Liver (tissue), 9 donors: ENCODE results near the gene NACAD. TPM values are rescaled to one million over a fixed set of nuclear protein-coding genes. Genes with fewer than 3 reads are reported as not detected.

Experiments used
- DNase-seq: peaks from one replicate; pipeline ENCODE4 v3.0.0-alpha.2; 2017; ENCODE audit warnings: low spot score
- H3K27ac ChIP-seq, 2 donors: one replicate each; pipeline ENCODE4 v1.7.0; 2013; ENCODE audit warnings: inconsistent platforms in 2 of 2, low read length in 2 of 2, control low read depth in 1 of 2, low read depth in 1 of 2, mild to moderate bottlenecking in 1 of 2
- H3K27me3 ChIP-seq, 4 donors: one replicate each; pipeline versions ENCODE4 v1.6.1 to v1.7.0; 2013; ENCODE audit warnings: low read length in 3 of 4, inconsistent platforms in 1 of 4, mild to moderate bottlenecking in 1 of 4, moderate library complexity in 1 of 4; ENCODE audit not compliant: control insufficient read depth in 4 of 4, insufficient read depth in 4 of 4
- H3K36me3 ChIP-seq, 4 donors: one replicate each; pipeline versions ENCODE4 v1.6.1 to v1.7.0; 2013; ENCODE audit warnings: low read length in 3 of 4, mild to moderate bottlenecking in 3 of 4, low read depth in 1 of 4, moderate library complexity in 1 of 4; ENCODE audit not compliant: control insufficient read depth in 4 of 4, insufficient read depth in 3 of 4
- H3K4me1 ChIP-seq, 4 donors: one replicate each; pipeline versions ENCODE4 v1.6.1 to v1.7.0; 2013; ENCODE audit warnings: low read length in 3 of 4, mild to moderate bottlenecking in 3 of 4, moderate library complexity in 1 of 4; ENCODE audit not compliant: control insufficient read depth in 4 of 4, insufficient read depth in 4 of 4
- H3K4me3 ChIP-seq, 3 donors: one replicate each; pipeline versions ENCODE4 v1.6.1 to v1.7.0; 2013; ENCODE audit warnings: low read length in 3 of 3, control low read depth in 1 of 3, low read depth in 1 of 3, mild to moderate bottlenecking in 1 of 3
- H3K9ac ChIP-seq, 2 donors: one replicate each; pipeline ENCODE4 v1.7.0; 2013; ENCODE audit warnings: low read length in 2 of 2, mild to moderate bottlenecking in 2 of 2, moderate library complexity in 2 of 2, control low read depth in 1 of 2, low read depth in 1 of 2
- H3K9me3 ChIP-seq, 4 donors: one replicate each; pipeline versions ENCODE4 v1.6.1 to v1.7.0; 2013; ENCODE audit warnings: low read length in 3 of 4; ENCODE audit not compliant: control insufficient read depth in 4 of 4
- ATF3 ChIP-seq: IDR thresholded peaks from 2 replicates; pipeline ENCODE4 v1.6.1; 2016; ENCODE audit warnings: antibody characterized with exemption
- CTCF ChIP-seq: fragments of 150-350 bp; IDR thresholded peaks from 2 replicates; pipeline ENCODE4 v1.5.1; 2017; ENCODE audit warnings: improper control_type of control experiment, low read depth, low read length; ENCODE audit not compliant: missing input control
- EGR1 ChIP-seq, 2 donors: IDR thresholded peaks; 2 replicates each; pipeline ENCODE4 v1.6.1; 2016 to 2018; ENCODE audit warnings: antibody characterized with exemption in 2 of 2, low read depth in 2 of 2
- FOXA2 ChIP-seq: IDR thresholded peaks from 2 replicates; pipeline ENCODE4 v1.6.1; 2016; ENCODE audit warnings: antibody characterized with exemption
- GABPA ChIP-seq, 2 donors: IDR thresholded peaks in 1 of 2; conservative IDR thresholded peaks in 1 of 2; 2 replicates each; pipeline ENCODE4 v1.6.1; 2016; ENCODE audit warnings: antibody characterized with exemption in 2 of 2, mild to moderate bottlenecking in 1 of 2, moderate library complexity in 1 of 2
- HNF4A ChIP-seq, 2 donors: conservative IDR thresholded peaks; 2 replicates each; pipeline ENCODE4 v1.6.1; 2016; ENCODE audit warnings: antibody characterized with exemption in 2 of 2, mild to moderate bottlenecking in 2 of 2
- RAD21 ChIP-seq, 2 donors: IDR thresholded peaks; 2 replicates each; pipeline ENCODE4 v1.6.1; 2016; ENCODE audit warnings: antibody characterized with exemption in 2 of 2, mild to moderate bottlenecking in 2 of 2
- REST ChIP-seq: IDR thresholded peaks from 2 replicates; pipeline ENCODE4 v1.6.1; 2016; ENCODE audit warnings: antibody characterized with exemption, mild to moderate bottlenecking
- RXRA ChIP-seq, 2 donors: IDR thresholded peaks; 2 replicates each; pipeline ENCODE4 v1.6.1; 2017 to 2018; ENCODE audit warnings: antibody characterized with exemption in 2 of 2, mild to moderate bottlenecking in 1 of 2
- TAF1 ChIP-seq: conservative IDR thresholded peaks from 2 replicates; pipeline ENCODE4 v1.6.1; 2016; ENCODE audit warnings: antibody characterized with exemption, mild to moderate bottlenecking
- ZBTB33 ChIP-seq: IDR thresholded peaks from 2 replicates; pipeline ENCODE4 v1.6.1; 2016; ENCODE audit warnings: antibody characterized with exemption
- WGBS: extraction: QIAGEN DNeasy Blood & Tissue Kit; methylation state at CpG from one replicate; pipeline ENCODE4 v1.1.7; 2013; 5-methylcytosine and 5-hydroxymethylcytosine counted together
- polyA plus RNA-seq, 2 donors: library from polyadenylated mRNA; stranded (reverse) in 1 of 2; unstranded in 1 of 2; fragments of 200-250 nt in 1 of 2; fragments of >200 nt in 1 of 2; fragmentation: Nextera tagmentation in 1 of 2; extraction: Ambion mirVana in 1 of 2; gene quantifications; one replicate each; pipeline versions ENCODE4 v1.2.1 to v1.2.3, GENCODE V29; 2013 to 2015
- total RNA-seq, 2 donors: library from RNA; depleted of rRNA; stranded (reverse); fragments of >200 nt; gene quantifications; one replicate each; pipeline ENCODE4 v1.2.3, GENCODE V29; 2014
- donor health status: healthy.
- donor health status: healthy.
- donor health status: healthy.
- donor health status: healthy.
- donor health status: healthy.

NACAD gene
- total and polyA plus RNA-seq, 4 donors = 0.03 to 0.14 (median 0.09) TPM

- H3K27ac ChIP-seq = no peak overlapping the region
- H3K27me3 ChIP-seq = no peaks in the 10 kb centered on the region
- H3K4me1 ChIP-seq = peaks cover 0 to 19% (median 12%) of the 10 kb centered on the region in 4 donors
- no peaks in the 10 kb centered on the region for H3K9me3 ChIP-seq
- no peak for DNase-seq
- no peak overlapping the region for H3K9ac ChIP-seq
- 92% methylated on average over 8 of the region's 8 CpGs for WGBS
- TF ChIP-seq EGR1 (IDR thresholded peaks at IDR 0.05; ENCODE audit: low read depth in 2 of 2) (no peak), HNF4A (conservative IDR thresholded peaks at IDR 0.05) (no peak), ATF3 (no peak), REST (no peak), ZBTB33 (no peak), FOXA2 (no peak), RAD21 (IDR thresholded peaks at IDR 0.05) (no peak), TAF1 (no peak), CTCF (no peak), RXRA (IDR thresholded peaks at IDR 0.05) (no peak), GABPA (IDR thresholded peaks at IDR 0.05 in 1 of 2, conservative IDR thresholded peaks at IDR 0.05 in 1 of 2) (no peak)
- H3K4me3 ChIP-seq = no peak overlapping the region
- H3K36me3 ChIP-seq = peaks cover 30 to 70% (median 65%) of the 10 kb centered on the region in 4 donors
Observed at GRCh38 chr7:45106820-45107219, 18.1 kb upstream of the NACAD start.

GRCh38 chr7:45105588-45106188 is 16.9 kb upstream of the NACAD start:
- no peaks in the 10 kb centered on the region for H3K9me3 ChIP-seq
- no peak overlapping the region for H3K9ac ChIP-seq
- peaks cover 0 to 19% (median 11%) of the 10 kb centered on the region in 4 donors for H3K4me1 ChIP-seq
- no peaks in the 10 kb centered on the region for H3K27me3 ChIP-seq
- no peak for TF ChIP-seq RAD21 (IDR thresholded peaks at IDR 0.05)
- H3K36me3 ChIP-seq = peaks cover 39 to 81% (median 76%) of the 10 kb centered on the region in 4 donors
- no peak overlapping the region for H3K4me3 ChIP-seq
- WGBS = 96% methylated on average over 8 of the region's 8 CpGs
- no peak for DNase-seq
- H3K27ac ChIP-seq = no peak overlapping the region
